Measurements from ENCODE around the gene DUSP10. TPM values are rescaled to one million over a fixed set of nuclear protein-coding genes. Genes with fewer than 3 reads are reported as not detected.

Gene DUSP10
- total RNA-seq, 2 donors from 2014 or later, result 8.2 to 11.7 TPM

DNA sequence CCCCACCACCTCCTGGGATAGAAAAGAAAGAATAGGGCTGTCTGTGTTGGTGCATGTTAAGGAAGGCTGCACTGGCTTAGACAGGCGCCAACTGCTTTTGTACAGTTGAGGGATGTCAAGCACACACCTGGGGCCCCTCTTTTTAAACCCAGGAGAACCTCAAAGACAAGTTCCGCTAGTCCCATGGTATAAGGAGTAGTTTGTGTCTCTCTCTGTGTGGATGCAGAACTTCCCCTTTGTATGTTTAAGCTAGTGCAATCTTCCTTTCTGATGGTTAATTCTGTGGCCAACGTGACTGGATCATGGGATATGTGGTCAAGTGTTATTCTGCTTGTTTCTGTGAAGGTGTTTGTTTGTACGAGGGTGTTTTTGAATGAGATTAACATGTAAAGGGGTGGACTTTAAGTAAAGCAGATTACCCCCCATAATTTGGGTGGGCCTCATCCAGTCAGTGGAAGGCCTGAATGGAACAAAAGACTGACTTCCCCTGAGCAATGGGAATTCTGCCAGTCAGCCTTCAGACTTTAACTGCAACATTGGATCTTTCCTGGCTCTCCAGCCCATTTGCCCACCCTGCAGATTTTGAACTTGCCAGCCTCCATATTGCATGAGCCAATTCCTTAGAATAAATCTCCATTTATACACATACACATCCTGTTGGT is 9.5 kb upstream of the DUSP10 start:
- Mint-ChIP-seq H3K4me3 (no peak overlapping the region), H3K4me1 (peaks cover 13% of the 10 kb centered on the region), H3K36me3 (ENCODE audit: low read depth) (no peaks in the 10 kb centered on the region), H3K27me3 (no peaks in the 10 kb centered on the region), H3K27ac (no peak overlapping the region), H3K9me3 (no peaks in the 10 kb centered on the region)
- no peak for ATAC-seq (replicated peaks)

DNA sequence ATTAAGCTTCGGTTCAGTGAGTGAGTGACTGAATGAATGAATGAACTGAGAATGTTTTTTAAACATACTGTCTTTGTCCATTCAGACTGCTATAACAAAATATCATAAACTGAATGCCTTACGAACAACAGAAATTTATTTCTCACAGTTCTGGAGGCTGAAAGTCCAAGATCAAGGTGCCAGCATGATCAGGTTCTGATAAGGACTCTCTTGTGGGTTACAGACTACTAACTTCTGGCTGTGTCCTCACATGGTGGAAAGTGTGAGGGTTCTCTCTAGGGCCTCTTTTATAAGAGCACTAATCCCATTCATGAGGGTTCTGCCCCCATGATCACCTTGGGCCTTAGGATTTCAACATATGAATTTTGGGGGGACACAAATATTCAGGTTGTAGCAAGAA is 7.1 kb upstream of the DUSP10 start:
- Mint-ChIP-seq H3K36me3 (ENCODE audit: low read depth) (no peaks in the 10 kb centered on the region), H3K4me3 (no peak overlapping the region), H3K27me3 (no peaks in the 10 kb centered on the region), H3K9me3 (no peaks in the 10 kb centered on the region), H3K4me1 (peaks cover 5% of the 10 kb centered on the region), H3K27ac (no peak overlapping the region)
- no peak for ATAC-seq (replicated peaks)

- H3K27ac Mint-ChIP-seq, result no peak overlapping the region
- no peaks in the 10 kb centered on the region for H3K27me3 Mint-ChIP-seq
- H3K9me3 Mint-ChIP-seq, result no peaks in the 10 kb centered on the region
- no peaks in the 10 kb centered on the region for H3K36me3 Mint-ChIP-seq (ENCODE audit: low read depth)
- ATAC-seq (replicated peaks), result no peak
- H3K4me3 Mint-ChIP-seq, result no peak overlapping the region
- H3K4me1 Mint-ChIP-seq, result peaks cover 4% of the 10 kb centered on the region
Observed at GRCh38 chr1:221747839-221748238, 6.0 kb upstream of the DUSP10 start.

- H3K36me3 Mint-ChIP-seq (ENCODE audit: low read depth), result peaks cover 10% of the 10 kb centered on the region
- peak overlapping the region; percentile 81 for H3K27ac Mint-ChIP-seq
Observed at GRCh38 chr1:221743416-221744208, 1.7 kb upstream of the DUSP10 start.

GRCh38 chr1:221742555-221743415 is 896 bp upstream of the DUSP10 start:
- ATAC-seq (replicated peaks), result peak; percentile 64
- peaks cover 18% of the 10 kb centered on the region for H3K36me3 Mint-ChIP-seq (ENCODE audit: low read depth)
- no peaks in the 10 kb centered on the region for H3K27me3 Mint-ChIP-seq
- H3K9me3 Mint-ChIP-seq, result no peaks in the 10 kb centered on the region
- peak overlapping the region; percentile 81 for H3K27ac Mint-ChIP-seq
- peaks cover 14% of the 10 kb centered on the region for H3K4me1 Mint-ChIP-seq
- H3K4me3 Mint-ChIP-seq, result no peak overlapping the region

More at GRCh38 chr1:221743416-221744208, 1.7 kb upstream of the DUSP10 start:
- Mint-ChIP-seq H3K9me3 (no peaks in the 10 kb centered on the region), H3K4me1 (peaks cover 11% of the 10 kb centered on the region), H3K4me3 (no peak overlapping the region), H3K27me3 (no peaks in the 10 kb centered on the region)
- ATAC-seq (replicated peaks), result no peak

DNA sequence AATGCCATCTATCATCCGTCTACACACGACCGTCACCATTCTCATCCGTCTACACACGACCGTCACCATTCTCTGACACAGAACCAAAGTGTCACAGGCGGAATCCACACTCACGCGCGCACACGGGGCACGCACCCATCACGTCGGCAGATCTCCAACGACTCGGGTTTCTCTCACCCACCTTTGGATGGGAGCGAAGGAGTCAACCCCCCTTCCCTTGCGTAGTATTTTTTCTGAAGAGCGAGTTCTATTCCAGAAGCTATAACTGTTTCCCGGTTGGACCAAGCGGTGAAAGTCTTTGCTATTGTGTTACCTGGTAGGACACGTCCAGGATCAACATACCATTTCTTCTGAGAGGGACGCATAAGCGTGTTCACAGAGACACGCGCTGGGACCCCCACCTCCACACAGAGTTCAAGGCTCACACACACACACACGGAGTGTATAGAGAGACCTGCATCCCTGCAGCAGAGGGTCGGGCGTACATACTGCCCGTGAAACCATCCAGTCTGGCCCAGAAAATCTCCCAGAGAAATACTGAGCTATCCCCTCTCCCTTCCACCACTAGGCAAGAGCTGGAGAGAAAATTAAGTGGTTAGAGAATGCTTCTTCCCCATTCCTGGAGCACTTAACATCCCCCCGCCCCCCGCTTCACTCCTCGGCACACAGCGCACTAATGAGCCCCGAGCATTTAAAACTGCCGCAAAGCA is 741 bp downstream of the DUSP10 start:
- Mint-ChIP-seq H3K36me3 (ENCODE audit: low read depth) (peaks cover 35% of the 10 kb centered on the region), H3K9me3 (no peaks in the 10 kb centered on the region)

GRCh38 chr1:221740369-221740992 is 1.4 kb downstream of the DUSP10 start:
- Mint-ChIP-seq H3K4me3 (no peak overlapping the region), H3K27ac (no peak overlapping the region), H3K4me1 (peaks cover 18% of the 10 kb centered on the region), H3K27me3 (no peaks in the 10 kb centered on the region), H3K9me3 (no peaks in the 10 kb centered on the region), H3K36me3 (ENCODE audit: low read depth) (peaks cover 40% of the 10 kb centered on the region)
- no peak for ATAC-seq (replicated peaks)

More for the DNA sequence above, 741 bp downstream of the DUSP10 start:
- Mint-ChIP-seq H3K4me3 (no peak overlapping the region), H3K27me3 (no peaks in the 10 kb centered on the region), H3K27ac (no peak overlapping the region), H3K4me1 (peaks cover 18% of the 10 kb centered on the region)
- no peak for ATAC-seq (replicated peaks)

GRCh38 chr1:221739677-221740025 is 2.2 kb downstream of the DUSP10 start:
- no peaks in the 10 kb centered on the region for H3K27me3 Mint-ChIP-seq
- H3K9me3 Mint-ChIP-seq, result no peaks in the 10 kb centered on the region
- no peak for ATAC-seq (replicated peaks)
- H3K4me1 Mint-ChIP-seq, result peaks cover 18% of the 10 kb centered on the region
- peaks cover 46% of the 10 kb centered on the region for H3K36me3 Mint-ChIP-seq (ENCODE audit: low read depth)
- no peak overlapping the region for H3K27ac Mint-ChIP-seq
- no peak overlapping the region for H3K4me3 Mint-ChIP-seq

GRCh38 chr1:221739018-221739676 is 2.7 kb downstream of the DUSP10 start:
- peaks cover 18% of the 10 kb centered on the region for H3K4me1 Mint-ChIP-seq
- no peaks in the 10 kb centered on the region for H3K9me3 Mint-ChIP-seq
- H3K27me3 Mint-ChIP-seq, result no peaks in the 10 kb centered on the region
- no peak for ATAC-seq (replicated peaks)
- no peak overlapping the region for H3K27ac Mint-ChIP-seq
- H3K36me3 Mint-ChIP-seq (ENCODE audit: low read depth), result peaks cover 46% of the 10 kb centered on the region
- no peak overlapping the region for H3K4me3 Mint-ChIP-seq

GRCh38 chr1:221736714-221737113 is 5.2 kb downstream of the DUSP10 start:
- Mint-ChIP-seq H3K36me3 (ENCODE audit: low read depth) (peaks cover 46% of the 10 kb centered on the region), H3K27ac (no peak overlapping the region), H3K27me3 (no peaks in the 10 kb centered on the region), H3K9me3 (no peaks in the 10 kb centered on the region), H3K4me3 (no peak overlapping the region), H3K4me1 (peaks cover 26% of the 10 kb centered on the region)
- no peak for ATAC-seq (replicated peaks)

GRCh38 chr1:221735999-221736398 is 5.9 kb downstream of the DUSP10 start:
- peaks cover 46% of the 10 kb centered on the region for H3K36me3 Mint-ChIP-seq (ENCODE audit: low read depth)
- H3K4me3 Mint-ChIP-seq, result no peak overlapping the region
- H3K27me3 Mint-ChIP-seq, result no peaks in the 10 kb centered on the region
- no peak for ATAC-seq (replicated peaks)
- H3K9me3 Mint-ChIP-seq, result no peaks in the 10 kb centered on the region
- peaks cover 26% of the 10 kb centered on the region for H3K4me1 Mint-ChIP-seq
- H3K27ac Mint-ChIP-seq, result no peak overlapping the region

DNA sequence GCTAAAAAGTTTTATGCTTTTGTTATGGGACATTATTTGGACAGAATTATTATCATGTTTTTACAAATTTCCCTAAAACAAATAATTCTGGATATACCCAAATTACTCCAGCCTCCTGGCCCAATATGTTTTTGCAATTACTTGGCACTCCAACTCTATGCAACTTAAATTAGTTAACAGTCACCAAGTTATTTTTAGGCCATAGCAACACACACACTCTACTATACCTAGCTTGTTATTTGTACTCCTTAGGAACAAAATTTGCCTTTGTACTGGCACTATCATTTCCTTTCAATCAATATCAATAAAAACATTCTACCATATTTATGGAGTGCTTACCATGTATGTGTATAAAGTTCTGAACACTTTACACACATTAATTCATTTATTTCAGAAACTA is 7.7 kb downstream of the DUSP10 start:
- no peak for ATAC-seq (replicated peaks)
- Mint-ChIP-seq H3K4me1 (peaks cover 22% of the 10 kb centered on the region), H3K27ac (peak overlapping the region; percentile 14), H3K4me3 (no peak overlapping the region), H3K9me3 (no peaks in the 10 kb centered on the region), H3K36me3 (ENCODE audit: low read depth) (peaks cover 42% of the 10 kb centered on the region), H3K27me3 (no peaks in the 10 kb centered on the region)

DNA sequence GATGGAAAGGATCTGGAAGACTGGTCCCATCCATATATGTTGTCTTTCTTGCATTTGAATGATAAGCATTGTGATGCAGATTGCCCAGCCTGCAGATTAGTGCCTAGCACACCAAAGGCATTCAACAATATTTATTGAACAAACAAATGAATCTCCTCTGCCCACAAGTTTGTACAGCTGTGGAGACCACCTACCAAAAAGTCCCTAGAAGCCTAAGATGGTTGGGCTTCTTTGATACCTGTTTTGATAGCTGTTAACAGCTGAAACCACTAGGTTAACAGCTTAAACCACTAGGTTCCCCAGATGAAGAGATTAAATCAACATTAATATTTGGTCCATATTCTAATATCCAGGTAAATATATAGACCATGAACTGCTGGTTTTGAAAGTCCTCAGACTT is 9.8 kb downstream of the DUSP10 start:
- Mint-ChIP-seq H3K9me3 (no peaks in the 10 kb centered on the region), H3K27ac (no peak overlapping the region), H3K36me3 (ENCODE audit: low read depth) (peaks cover 20% of the 10 kb centered on the region), H3K27me3 (no peaks in the 10 kb centered on the region), H3K4me3 (no peak overlapping the region), H3K4me1 (peaks cover 26% of the 10 kb centered on the region)
- ATAC-seq (replicated peaks), result no peak

All from activated T-helper 17 cell treated with anti-CD3 and anti-CD28 coated beads, Interleukin-2, amount 50 U/mL, for 72 hours (primary cell).